Dedifferentiated amniotic fluid mesenchymal stem cell (primary cell): ENCODE data around the gene HEPACAM2.
A peak's percentile ranks its signal among the peaks of the same experiment; 100 is the strongest.

ENCODE experiments used
- DNase-seq: peaks from one replicate; pipeline ENCODE4 v3.0.0-alpha.2; 2016; ENCODE audit errors: extremely low spot score

Gene HEPACAM2

DNA sequence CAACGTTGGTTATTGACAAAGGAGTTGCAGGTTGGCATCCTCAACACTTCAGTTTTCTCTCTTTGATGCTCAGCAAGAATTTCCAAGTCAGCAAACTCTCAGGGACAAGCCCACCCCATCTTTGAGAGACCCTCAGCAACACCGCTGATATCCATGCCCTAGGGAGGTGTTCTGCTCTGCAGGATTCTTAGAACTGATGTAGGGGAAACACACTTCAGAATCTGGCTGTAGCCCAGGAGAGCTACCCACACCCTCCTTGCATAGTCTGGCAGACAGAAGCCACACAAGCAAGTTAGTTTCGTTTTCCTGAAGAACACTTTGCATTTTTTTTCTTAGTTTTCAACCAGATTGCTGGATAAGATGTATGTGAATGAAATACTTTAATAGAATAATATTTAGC is 78.9 kb downstream of the HEPACAM2 start:
- DNase-seq = peak; percentile 75

- no peak for DNase-seq
These were observed 79.7 kb downstream of the HEPACAM2 start for GRCh38 chr7:93146472-93147141.

GRCh38 chr7:93146036-93146435 is 80.2 kb downstream of the HEPACAM2 start:
- DNase-seq = no peak

- no peak for DNase-seq
These were observed 80.9 kb downstream of the HEPACAM2 start for GRCh38 chr7:93145354-93145753.

DNA sequence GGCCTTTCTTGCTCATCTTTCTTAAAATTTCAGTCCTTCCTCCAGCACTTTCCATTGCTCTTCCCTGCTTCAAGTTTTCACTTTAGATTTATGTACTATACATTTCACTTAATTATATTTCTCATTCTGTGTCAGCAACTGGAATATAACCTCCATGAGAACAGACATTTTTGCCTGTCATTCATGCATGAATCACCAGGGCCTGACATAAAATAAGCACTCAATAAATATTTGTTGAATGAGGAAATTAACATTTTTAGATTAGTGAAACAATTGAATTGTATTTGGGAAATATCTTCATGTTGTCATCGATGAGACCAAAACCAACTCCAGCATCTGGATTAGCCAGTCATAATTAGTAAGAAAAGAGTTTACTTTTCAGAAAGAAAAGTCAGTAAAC is 84.1 kb downstream of the HEPACAM2 start:
- DNase-seq = no peak

- no peak for DNase-seq
These were observed 85.6 kb downstream of the HEPACAM2 start for GRCh38 chr7:93140582-93141191.

GRCh38 chr7:93138576-93138975 is 87.7 kb downstream of the HEPACAM2 start:
- DNase-seq = no peak
